SK-N-SH treated with all-trans-retinoic acid at 6 μM for 48 hours (cell line): ENCODE measurements around the gene RHBDD1.

Experiments
- ATAC-seq: fragments of 200-7000 bp; cut with Tn5 transposase; 3 replicates; pipeline ENCODE4 v1.9.1; 2020; ENCODE audit warnings: mild to moderate bottlenecking, moderate library complexity
- ARNTL ChIP-seq: fragments of 450-650 bp; formaldehyde crosslinking; IDR thresholded peaks from 2 replicates; pipeline ENCODE4 v1.5.0; 2020; ENCODE audit warnings: low read depth, mild to moderate bottlenecking, moderate library complexity, borderline replicate concordance
- BACH2 ChIP-seq: fragments of 250-450 bp; sonication (Bioruptor Pico); IDR thresholded peaks from 2 replicates; pipeline ENCODE4 v1.9.0; 2021; ENCODE audit warnings: mild to moderate bottlenecking, borderline replicate concordance
- CSDC2 ChIP-seq: fragments of 250-450 bp; sonication (Bioruptor Pico); IDR thresholded peaks from 2 replicates; pipeline ENCODE4 v1.5.0; 2020; ENCODE audit warnings: mild to moderate bottlenecking, moderate library complexity
- ESRRG ChIP-seq: fragments of 250-450 bp; sonication (Bioruptor Pico); IDR thresholded peaks from 2 replicates; pipeline ENCODE4 v1.6.1; 2021; ENCODE audit warnings: mild to moderate bottlenecking
- GLIS3 ChIP-seq: fragments of 250-450 bp; sonication (Bioruptor Pico); IDR thresholded peaks from 2 replicates; pipeline ENCODE4 v1.5.0; 2020; ENCODE audit warnings: mild to moderate bottlenecking, moderate library complexity
- ISL1 ChIP-seq: fragments of 250-450 bp; sonication (Bioruptor Pico); IDR thresholded peaks from 2 replicates; pipeline ENCODE4 v2.1.2; 2022; ENCODE audit warnings: mild to moderate bottlenecking, moderate library complexity
- OSR1 ChIP-seq: fragments of 250-450 bp; sonication (Bioruptor Pico); IDR thresholded peaks from 2 replicates; pipeline ENCODE4 v1.8.0; 2022; ENCODE audit warnings: moderate library complexity, mild to moderate bottlenecking, inconsistent platforms
- PPARA ChIP-seq: fragments of 250-450 bp; sonication (Bioruptor Pico); IDR thresholded peaks from 2 replicates; pipeline ENCODE4 v1.5.0; 2020; ENCODE audit warnings: mild to moderate bottlenecking, borderline replicate concordance
- RARB ChIP-seq: fragments of 250-450 bp; sonication (Bioruptor Pico); IDR thresholded peaks from 2 replicates; pipeline ENCODE4 v1.8.0; 2021; ENCODE audit warnings: mild to moderate bottlenecking, moderate library complexity
- TCF4 ChIP-seq: fragments of 250-450 bp; sonication (Bioruptor Pico); IDR thresholded peaks from 2 replicates; pipeline ENCODE4 v1.8.0; 2021; ENCODE audit warnings: mild to moderate bottlenecking, moderate library complexity, borderline replicate concordance
- TOX ChIP-seq: fragments of 250-450 bp; sonication (Bioruptor Pico); IDR thresholded peaks from 2 replicates; pipeline ENCODE4 v1.8.0; 2021; ENCODE audit warnings: mild to moderate bottlenecking, moderate library complexity, borderline replicate concordance
- ZC3H10 ChIP-seq: fragments of 250-450 bp; sonication (Bioruptor Pico); IDR thresholded peaks from 2 replicates; pipeline ENCODE4 v1.5.1; 2021; ENCODE audit warnings: mild to moderate bottlenecking, moderate library complexity
- ZFP3 ChIP-seq: fragments of 250-450 bp; sonication (Bioruptor Pico); IDR thresholded peaks from 2 replicates; pipeline ENCODE4 v1.5.0; 2020; ENCODE audit warnings: mild to moderate bottlenecking, moderate library complexity
- ZFP30 ChIP-seq: fragments of 450-650 bp; formaldehyde crosslinking; IDR thresholded peaks from 2 replicates; pipeline ENCODE4 v1.5.0; 2022; ENCODE audit warnings: mild to moderate bottlenecking, moderate library complexity
- ZNF565 ChIP-seq: fragments of 450-650 bp; formaldehyde crosslinking; conservative IDR thresholded peaks from 2 replicates; pipeline ENCODE4 v1.5.0; 2020; ENCODE audit warnings: low read depth, mild to moderate bottlenecking, moderate library complexity
- ZNF70 ChIP-seq: fragments of 450-650 bp; formaldehyde crosslinking; IDR thresholded peaks from 2 replicates; pipeline ENCODE4 v1.5.0; 2020; ENCODE audit warnings: mild to moderate bottlenecking, moderate library complexity
- ZNF8 ChIP-seq: fragments of 450-650 bp; formaldehyde crosslinking; IDR thresholded peaks from 2 replicates; pipeline ENCODE4 v1.5.0; 2020; ENCODE audit warnings: mild to moderate bottlenecking, moderate library complexity
- TF ChIP-seq, protein P1 (sequence below): fragments of 250-450 bp; sonication (Bioruptor Pico); IDR thresholded peaks from 2 replicates; pipeline ENCODE4 v1.8.0; 2020; ENCODE audit warnings: mild to moderate bottlenecking, moderate library complexity, borderline replicate concordance
- TF ChIP-seq, protein P2 (sequence below): fragments of 250-450 bp; sonication (Bioruptor Pico); IDR thresholded peaks from 2 replicates; pipeline ENCODE4 v1.5.1; 2021; ENCODE audit warnings: mild to moderate bottlenecking, moderate library complexity
- TF ChIP-seq, protein P3 (sequence below): fragments of 250-450 bp; sonication (Bioruptor Pico); IDR thresholded peaks from 2 replicates; pipeline ENCODE4 v1.5.0; 2020; ENCODE audit warnings: mild to moderate bottlenecking, moderate library complexity
- TF ChIP-seq, protein P4 (sequence below): fragments of 250-450 bp; sonication (Bioruptor Pico); IDR thresholded peaks from 2 replicates; pipeline ENCODE4 v1.8.0; 2021; ENCODE audit warnings: low read depth, mild to moderate bottlenecking, moderate library complexity, borderline replicate concordance

The RHBDD1 gene

DNA sequence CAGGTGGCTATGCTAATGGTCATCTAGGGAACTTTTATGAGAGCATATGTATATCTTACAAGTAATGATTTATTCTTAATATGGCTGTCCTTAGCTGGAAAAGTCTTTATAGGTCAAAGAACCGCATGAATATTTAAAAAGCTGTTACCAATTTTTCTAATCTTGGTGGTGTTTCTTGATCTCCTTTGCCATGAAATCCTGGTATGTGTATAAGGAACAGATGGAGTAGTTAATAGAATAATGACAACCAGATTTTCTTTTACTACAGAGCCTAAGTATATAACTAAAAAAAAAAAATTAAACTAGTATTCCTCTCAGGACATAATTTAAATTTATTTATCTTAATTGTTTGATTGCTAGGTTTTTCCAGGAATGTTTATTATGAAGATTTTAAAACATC, 74.5 kb downstream of the RHBDD1 start:
- no peak for TF ChIP-seq ZFP30 (CRISPR knock-in tag)
- TF ChIP-seq RARB (CRISPR knock-in tag), result no peak
- peak; percentile 56; the same call in 1 of the 2 replicates for TF ChIP-seq ZNF8
- TF ChIP-seq, protein P1, sequence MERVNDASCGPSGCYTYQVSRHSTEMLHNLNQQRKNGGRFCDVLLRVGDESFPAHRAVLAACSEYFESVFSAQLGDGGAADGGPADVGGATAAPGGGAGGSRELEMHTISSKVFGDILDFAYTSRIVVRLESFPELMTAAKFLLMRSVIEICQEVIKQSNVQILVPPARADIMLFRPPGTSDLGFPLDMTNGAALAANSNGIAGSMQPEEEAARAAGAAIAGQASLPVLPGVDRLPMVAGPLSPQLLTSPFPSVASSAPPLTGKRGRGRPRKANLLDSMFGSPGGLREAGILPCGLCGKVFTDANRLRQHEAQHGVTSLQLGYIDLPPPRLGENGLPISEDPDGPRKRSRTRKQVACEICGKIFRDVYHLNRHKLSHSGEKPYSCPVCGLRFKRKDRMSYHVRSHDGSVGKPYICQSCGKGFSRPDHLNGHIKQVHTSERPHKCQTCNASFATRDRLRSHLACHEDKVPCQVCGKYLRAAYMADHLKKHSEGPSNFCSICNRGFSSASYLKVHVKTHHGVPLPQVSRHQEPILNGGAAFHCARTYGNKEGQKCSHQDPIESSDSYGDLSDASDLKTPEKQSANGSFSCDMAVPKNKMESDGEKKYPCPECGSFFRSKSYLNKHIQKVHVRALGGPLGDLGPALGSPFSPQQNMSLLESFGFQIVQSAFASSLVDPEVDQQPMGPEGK (CRISPR knock-in tag), result no peak
- TF ChIP-seq, protein P2, sequence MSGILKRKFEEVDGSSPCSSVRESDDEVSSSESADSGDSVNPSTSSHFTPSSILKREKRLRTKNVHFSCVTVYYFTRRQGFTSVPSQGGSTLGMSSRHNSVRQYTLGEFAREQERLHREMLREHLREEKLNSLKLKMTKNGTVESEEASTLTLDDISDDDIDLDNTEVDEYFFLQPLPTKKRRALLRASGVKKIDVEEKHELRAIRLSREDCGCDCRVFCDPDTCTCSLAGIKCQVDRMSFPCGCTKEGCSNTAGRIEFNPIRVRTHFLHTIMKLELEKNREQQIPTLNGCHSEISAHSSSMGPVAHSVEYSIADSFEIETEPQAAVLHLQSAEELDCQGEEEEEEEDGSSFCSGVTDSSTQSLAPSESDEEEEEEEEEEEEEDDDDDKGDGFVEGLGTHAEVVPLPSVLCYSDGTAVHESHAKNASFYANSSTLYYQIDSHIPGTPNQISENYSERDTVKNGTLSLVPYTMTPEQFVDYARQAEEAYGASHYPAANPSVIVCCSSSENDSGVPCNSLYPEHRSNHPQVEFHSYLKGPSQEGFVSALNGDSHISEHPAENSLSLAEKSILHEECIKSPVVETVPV (CRISPR knock-in tag), result no peak
- TF ChIP-seq BACH2, result no peak
- TF ChIP-seq ISL1, result no peak
- no peak for ATAC-seq

DNA sequence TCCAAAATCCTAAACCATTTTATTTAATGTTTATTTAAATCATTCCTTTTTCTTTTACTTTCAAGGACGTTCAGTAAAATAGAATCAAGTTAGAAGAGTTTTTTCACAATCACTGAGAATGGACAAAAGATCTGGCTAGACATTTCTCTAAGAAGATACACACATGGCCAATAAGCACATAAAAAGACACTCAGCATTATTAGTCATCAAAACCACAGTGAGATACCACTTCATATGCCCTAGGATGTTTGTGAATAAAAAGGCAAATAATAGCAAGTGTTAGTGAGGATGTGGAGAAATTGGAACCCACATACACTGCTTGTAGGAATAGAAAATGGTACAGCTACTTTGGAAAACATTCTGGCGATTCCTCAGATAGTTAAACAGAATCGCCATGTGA, 76.1 kb downstream of the RHBDD1 start:
- no peak for TF ChIP-seq ZFP3 (CRISPR knock-in tag)
- TF ChIP-seq, all 23 proteins: peak for 0
- ATAC-seq, result no peak

DNA sequence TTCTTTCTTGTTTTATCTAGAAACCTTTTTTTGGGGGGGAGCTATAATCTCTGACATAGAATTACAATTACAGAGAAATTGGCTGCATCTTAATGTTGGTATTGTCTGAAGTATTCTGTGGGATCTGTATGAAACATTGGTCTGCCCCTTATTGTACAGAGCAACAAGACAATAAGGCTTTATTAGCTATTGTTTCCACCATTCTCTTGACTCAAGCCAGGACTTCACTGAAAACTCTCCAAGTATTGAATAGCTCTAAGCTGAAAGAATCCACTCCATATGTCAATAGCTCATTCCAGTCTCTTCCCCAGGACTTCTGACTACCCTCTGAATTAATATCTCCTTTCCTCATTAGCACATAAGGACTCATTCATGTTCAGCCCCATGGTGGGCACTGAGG, 77.8 kb downstream of the RHBDD1 start:
- ATAC-seq, result no peak
- no peak for TF ChIP-seq ZNF8
- TF ChIP-seq ZNF70 (CRISPR knock-in tag), result no peak
- TF ChIP-seq ARNTL, result no peak
- TF ChIP-seq, protein P3, sequence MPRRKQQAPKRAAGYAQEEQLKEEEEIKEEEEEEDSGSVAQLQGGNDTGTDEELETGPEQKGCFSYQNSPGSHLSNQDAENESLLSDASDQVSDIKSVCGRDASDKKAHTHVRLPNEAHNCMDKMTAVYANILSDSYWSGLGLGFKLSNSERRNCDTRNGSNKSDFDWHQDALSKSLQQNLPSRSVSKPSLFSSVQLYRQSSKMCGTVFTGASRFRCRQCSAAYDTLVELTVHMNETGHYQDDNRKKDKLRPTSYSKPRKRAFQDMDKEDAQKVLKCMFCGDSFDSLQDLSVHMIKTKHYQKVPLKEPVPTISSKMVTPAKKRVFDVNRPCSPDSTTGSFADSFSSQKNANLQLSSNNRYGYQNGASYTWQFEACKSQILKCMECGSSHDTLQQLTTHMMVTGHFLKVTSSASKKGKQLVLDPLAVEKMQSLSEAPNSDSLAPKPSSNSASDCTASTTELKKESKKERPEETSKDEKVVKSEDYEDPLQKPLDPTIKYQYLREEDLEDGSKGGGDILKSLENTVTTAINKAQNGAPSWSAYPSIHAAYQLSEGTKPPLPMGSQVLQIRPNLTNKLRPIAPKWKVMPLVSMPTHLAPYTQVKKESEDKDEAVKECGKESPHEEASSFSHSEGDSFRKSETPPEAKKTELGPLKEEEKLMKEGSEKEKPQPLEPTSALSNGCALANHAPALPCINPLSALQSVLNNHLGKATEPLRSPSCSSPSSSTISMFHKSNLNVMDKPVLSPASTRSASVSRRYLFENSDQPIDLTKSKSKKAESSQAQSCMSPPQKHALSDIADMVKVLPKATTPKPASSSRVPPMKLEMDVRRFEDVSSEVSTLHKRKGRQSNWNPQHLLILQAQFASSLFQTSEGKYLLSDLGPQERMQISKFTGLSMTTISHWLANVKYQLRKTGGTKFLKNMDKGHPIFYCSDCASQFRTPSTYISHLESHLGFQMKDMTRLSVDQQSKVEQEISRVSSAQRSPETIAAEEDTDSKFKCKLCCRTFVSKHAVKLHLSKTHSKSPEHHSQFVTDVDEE (CRISPR knock-in tag), result no peak
- no peak for TF ChIP-seq ZNF565 (CRISPR knock-in tag)
- no peak for TF ChIP-seq ISL1
- no peak for TF ChIP-seq OSR1 (CRISPR knock-in tag)
- no peak for TF ChIP-seq TCF4 (CRISPR knock-in tag)
- no peak for TF ChIP-seq ZC3H10
- TF ChIP-seq CSDC2 (CRISPR knock-in tag), result no peak
- TF ChIP-seq PPARA, result no peak
- TF ChIP-seq ESRRG, result no peak
- no peak for TF ChIP-seq TOX (CRISPR knock-in tag)
- TF ChIP-seq, protein P2 (CRISPR knock-in tag), result no peak

DNA sequence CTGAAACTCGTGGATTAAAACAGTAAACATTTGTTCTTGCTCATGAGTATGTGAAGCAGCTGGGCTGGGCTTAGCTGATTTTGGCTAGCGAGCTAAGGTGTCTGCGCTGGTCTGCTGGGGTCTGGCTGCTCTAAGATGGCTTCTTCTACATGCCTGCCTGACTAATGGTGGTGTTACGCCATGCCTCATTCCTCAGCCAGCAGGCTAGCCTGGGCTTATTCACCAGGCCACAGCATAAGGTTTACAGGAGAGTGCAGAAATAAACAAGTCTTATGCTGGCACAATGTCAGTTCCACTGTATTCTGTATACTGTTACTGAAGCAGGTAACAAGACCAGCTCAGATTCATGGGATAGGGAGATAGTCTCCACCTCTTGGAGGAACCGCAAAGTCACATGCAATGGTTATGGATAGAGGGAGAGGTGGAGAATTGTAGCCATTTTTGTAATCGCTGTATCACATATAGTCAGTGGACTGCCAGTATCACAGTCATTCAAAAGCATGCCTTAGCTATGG, 80.0 kb downstream of the RHBDD1 start:
- ATAC-seq, result no peak; the same call in 2 of the 3 replicates
- TF ChIP-seq OSR1 (CRISPR knock-in tag) (no peak), CSDC2 (CRISPR knock-in tag) (no peak), ZC3H10 (no peak), PPARA (no peak), GLIS3 (CRISPR knock-in tag) (no peak), ZNF8 (no peak), ZNF70 (CRISPR knock-in tag) (no peak), ZFP30 (CRISPR knock-in tag) (no peak), ZNF565 (CRISPR knock-in tag) (no peak), ARNTL (no peak), TOX (CRISPR knock-in tag) (no peak)
- TF ChIP-seq, protein P2 (CRISPR knock-in tag), result no peak
- TF ChIP-seq, protein P1 (CRISPR knock-in tag), result no peak
- TF ChIP-seq, protein P4, sequence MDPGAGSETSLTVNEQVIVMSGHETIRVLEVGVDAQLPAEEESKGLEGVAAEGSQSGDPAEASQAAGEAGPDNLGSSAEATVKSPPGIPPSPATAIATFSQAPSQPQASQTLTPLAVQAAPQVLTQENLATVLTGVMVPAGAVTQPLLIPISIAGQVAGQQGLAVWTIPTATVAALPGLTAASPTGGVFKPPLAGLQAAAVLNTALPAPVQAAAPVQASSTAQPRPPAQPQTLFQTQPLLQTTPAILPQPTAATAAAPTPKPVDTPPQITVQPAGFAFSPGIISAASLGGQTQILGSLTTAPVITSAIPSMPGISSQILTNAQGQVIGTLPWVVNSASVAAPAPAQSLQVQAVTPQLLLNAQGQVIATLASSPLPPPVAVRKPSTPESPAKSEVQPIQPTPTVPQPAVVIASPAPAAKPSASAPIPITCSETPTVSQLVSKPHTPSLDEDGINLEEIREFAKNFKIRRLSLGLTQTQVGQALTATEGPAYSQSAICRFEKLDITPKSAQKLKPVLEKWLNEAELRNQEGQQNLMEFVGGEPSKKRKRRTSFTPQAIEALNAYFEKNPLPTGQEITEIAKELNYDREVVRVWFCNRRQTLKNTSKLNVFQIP (CRISPR knock-in tag), result no peak
